HG03103 (cell line): Measurements from ENCODE around the gene SPIRE2.
"Not testable (repeated sequence)": the region's sequence is repeated elsewhere in the genome, so short reads cannot be mapped to it uniquely, and the experiment has no call there.

Experiments used
- ATAC-seq: cut with Tn5 transposase; IDR thresholded peaks from one replicate; pipeline ENCODE4 v1.9.1; 2021; ENCODE audit warnings: low read depth; ENCODE audit not compliant: unreplicated experiment

SPIRE2 gene

DNA sequence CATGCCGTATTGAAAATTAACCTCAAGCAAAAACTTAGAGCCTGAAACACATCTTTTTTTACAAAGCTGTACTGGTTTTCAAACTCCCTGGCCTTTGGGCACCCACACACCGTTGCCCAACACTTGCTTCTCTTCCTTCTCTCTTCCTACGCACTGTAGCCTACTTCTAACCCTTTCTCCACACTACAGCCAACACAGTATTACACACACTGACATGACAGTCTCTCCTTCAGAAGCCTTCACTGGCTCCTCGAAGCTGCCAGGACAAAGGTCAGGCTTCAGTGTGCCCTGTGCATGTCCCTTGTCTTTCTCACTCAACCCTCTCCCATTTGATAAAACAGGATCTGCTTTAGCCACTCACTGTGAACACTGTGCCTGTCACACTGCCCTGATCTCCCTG lies 19.8 kb upstream of the SPIRE2 start:
- no peak for ATAC-seq

DNA sequence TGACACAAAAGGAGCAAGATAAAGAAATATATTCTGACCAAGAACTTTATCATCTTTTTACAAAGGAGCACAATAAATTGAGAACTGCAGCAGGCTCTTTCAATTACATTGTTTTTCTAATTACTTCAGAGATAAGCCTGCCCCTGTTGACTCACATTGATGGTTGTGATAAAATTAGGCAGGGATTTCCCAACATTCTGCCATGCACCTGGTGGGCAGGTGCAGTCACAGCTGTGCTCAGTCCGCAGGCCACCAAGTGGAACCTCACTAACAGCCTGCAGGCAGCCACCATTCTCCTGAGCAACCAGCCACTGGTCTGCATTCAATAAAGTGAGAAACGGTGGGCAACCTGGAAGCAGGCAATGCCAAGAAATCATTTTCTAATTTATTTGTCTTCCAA lies 17.0 kb upstream of the SPIRE2 start:
- ATAC-seq: no peak

DNA sequence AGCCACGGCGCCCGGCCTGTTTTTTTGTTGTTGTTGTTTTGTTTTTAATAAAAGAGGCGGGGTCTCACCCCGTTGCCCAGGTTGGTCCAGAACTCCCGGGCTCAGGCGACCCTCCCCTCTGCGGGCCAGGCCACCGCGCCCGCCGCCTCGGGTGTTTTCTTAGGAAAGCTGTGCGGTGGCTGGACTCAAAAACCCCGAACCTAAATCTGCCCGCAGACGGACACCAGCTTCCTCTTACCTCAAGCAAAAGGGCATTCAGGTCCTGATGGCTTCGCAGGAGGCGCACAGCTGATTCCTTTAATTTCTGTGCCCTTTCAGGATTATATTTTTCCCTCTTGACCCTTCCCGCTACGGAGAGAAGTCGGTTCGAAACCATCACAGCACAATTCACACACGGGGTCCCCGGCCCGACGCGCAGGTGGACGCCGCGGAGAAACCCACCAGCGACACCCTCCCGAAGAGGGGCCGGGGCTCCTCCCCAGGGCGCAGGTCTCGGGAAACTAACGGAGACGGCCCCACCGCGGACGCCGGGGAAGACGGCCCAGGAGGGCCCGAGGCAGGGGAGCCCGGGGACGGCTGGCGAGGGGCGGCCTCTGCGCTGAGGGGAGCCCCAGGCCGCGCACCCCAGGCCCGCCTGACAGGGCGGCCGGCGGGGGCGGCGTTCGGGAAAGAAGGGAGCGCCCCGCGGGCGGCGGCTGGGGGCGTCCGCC lies 12.5 kb upstream of the SPIRE2 start:
- peak; percentile 29 for ATAC-seq

GRCh38 chr16:89818851-89819403 lies 9.3 kb upstream of the SPIRE2 start:
- ATAC-seq: not testable (repeated sequence)

GRCh38 chr16:89819448-89819847 lies 8.8 kb upstream of the SPIRE2 start:
- ATAC-seq: not testable (repeated sequence)

- no peak for ATAC-seq
Measured at GRCh38 chr16:89821438-89822187, 6.7 kb upstream of the SPIRE2 start.

DNA sequence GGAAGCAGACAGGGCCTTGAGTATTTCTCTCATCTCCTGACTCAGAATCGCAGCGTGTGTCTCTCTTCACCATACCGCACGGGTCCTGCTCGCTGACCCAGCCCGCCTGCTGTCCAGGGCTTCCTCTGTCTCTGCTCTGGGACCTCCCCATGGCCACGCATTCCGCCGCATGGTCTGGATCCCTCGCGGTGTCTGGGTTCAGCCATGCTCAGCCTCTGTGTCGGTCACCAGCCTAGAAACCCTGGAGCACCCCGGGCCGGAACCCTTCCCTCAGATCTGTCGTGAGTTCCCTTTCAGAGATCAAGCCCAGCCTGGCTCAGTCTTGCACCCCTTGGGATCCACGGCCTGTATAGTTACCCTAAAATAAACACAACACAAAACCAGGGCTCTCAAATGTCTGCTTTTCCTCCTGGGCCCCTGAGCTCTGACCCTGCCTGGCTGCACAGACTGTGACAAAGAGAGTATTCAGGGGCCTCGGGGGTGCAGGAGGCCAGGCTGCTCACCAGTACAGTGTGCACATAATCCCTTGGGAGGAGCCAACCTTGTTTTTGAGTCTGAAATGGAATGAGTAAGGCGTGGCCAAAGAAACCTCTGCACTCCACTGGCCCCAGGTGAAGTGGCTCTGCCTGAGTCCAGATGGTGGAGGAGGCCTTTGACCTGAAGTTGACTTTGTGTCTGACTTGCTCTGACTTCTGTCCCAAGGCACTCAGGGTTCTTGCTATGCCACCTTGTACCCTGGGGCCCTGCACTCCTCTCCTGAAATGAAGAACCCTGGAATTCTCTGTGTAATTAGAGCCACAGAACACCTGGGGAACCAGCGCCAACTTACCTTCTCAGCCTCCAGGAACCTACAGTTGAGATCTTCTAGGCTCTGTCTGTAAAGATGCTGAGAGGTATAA lies 5.8 kb upstream of the SPIRE2 start:
- ATAC-seq: no peak

- no peak for ATAC-seq
Measured at GRCh38 chr16:89823087-89823823, 5.0 kb upstream of the SPIRE2 start.

DNA sequence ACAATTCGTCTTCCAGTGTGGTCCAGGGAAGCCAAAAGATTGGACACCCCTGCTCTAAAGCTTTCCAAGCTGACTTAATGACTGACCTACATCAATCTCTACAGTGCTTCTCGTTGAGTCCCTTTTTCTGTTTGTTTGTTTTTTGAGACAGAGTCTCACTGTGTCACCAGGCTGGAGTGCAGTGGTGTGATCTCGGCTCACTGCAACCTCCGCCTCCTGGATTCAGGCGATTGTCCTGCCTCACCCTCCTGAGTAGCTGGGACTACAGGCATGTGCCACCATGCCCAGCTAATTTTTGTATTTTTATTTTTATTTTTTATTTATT lies 4.5 kb upstream of the SPIRE2 start:
- ATAC-seq: not testable (repeated sequence)

- no peak for ATAC-seq
Measured at GRCh38 chr16:89826531-89827382, 1.5 kb upstream of the SPIRE2 start.

DNA sequence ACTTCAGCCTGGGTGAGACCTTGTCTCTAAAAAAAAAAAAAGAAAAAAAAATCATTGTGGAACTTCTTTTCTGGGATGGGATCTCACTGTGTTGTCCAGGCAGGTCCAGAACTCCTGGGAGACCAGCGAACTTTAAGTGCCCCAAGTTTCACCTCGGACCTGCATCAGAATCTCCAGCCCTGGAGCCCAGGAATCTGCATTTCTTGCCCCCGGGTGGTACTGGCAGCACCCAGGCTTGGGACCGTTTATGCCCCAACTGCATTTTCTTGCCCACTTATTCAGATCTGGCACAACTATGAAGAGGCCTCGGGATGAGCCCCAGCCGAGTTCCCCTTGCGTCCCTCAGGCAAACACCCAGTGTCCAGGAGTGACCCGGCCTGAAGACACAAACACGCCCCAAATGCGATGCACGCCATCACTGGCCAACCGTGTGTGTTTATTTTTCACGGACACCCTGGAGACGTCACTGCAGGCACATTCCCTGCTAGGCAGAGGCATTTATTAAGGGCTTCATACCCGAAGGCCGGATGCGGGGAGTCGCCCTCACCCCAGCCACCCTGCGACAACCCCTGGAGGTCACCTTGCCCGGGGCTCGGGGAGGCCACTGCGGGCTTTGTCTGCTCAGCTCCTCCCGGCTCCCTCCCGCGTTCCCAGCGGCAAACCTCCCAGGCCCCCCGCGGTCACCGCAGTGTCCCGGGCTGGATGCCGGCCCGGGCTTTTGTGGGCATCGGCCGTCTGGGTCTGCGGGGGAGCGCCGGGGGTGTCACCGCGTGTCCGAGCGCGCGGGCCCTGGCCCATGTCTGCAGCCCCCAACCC lies 684 bp upstream of the SPIRE2 start:
- ATAC-seq: no peak

- ATAC-seq: no peak
Measured at GRCh38 chr16:89828870-89829629, 775 bp downstream of the SPIRE2 start.

DNA sequence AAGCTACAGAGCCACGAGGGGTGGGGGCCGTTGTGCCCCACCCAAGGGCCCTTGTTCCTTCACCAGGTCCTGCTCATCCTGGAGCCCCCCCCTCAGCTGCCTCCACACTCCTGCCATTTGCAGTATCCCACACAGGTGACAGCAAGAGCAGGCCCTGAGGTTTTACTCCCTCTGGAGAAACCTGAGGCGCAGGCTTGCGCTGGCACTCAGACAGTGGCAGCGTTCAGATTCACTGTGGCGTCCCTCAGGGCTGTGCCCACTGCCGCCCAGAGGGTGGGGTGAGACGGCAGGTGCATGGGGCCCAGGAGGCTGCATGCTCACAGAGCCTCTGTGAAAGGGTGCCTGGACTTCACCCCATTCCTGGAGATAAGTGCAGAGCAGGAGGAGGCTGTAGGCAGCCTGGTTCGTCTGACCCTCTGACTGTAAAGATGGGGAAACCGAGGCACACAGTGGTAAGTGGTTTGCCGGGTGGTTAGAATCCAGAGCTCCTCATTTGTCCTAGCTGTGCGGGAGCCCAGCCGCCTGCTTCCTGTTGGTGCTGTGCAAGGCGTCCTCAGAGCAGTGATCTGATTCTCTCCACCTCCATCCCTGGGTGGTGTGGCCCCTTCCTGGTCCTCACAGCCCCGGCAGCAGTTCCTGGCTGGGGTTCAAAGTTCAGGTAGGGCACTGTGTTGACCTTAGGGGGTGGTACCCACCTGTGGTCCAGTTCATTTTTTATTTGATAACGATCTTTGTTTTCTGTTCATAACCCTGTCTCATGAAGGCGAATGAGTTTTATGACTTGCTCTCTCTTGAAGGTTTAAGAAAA lies 1.6 kb downstream of the SPIRE2 start:
- ATAC-seq: no peak

GRCh38 chr16:89831810-89832328 lies 3.6 kb downstream of the SPIRE2 start:
- no peak for ATAC-seq

GRCh38 chr16:89833664-89834363 lies 5.5 kb downstream of the SPIRE2 start:
- not testable (repeated sequence) for ATAC-seq

DNA sequence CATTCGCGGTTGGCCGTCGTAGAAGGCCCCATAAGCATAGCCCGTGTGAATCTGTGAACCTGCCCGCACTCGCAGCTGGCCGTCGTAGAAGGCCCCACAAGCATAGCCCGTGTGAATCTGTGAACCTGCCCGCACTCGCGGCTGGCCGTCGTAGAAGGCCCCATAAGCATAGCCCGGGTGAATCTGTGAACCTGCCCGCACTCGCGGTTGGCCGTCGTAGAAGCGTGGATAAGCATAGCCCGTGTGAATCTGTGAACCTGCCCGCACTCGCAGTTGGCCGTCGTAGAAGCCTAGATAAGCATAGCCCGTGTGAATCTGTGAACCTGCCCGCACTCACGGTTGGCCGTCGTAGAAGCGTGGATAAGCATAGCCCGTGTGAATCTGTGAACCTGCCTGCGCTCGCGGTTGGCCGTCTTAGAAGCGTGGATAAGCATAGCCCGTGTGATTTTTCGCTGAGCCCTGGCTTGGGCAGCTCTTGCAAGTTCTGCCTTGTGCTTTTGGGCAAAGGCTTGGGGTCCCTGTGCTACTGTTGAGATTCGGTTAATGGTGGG lies 6.6 kb downstream of the SPIRE2 start:
- not testable (repeated sequence) for ATAC-seq
